Activated T-helper 2 cell treated with anti-CD3 and anti-CD28 coated beads, Interferon-gamma antibody, Interleukin-2, Interleukin-4, amounts not matched to agents 10 μg/mL and 5 μg/mL and 100 μg/mL, durations not matched to agents 14 hours and 24 hours and 36 hours (primary cell): ENCODE measurements around the gene ADGRF1. TPM values are rescaled to one million over a fixed set of nuclear protein-coding genes. Genes with fewer than 3 reads are reported as not detected.
"Not testable (repeated sequence)": the region's sequence is repeated elsewhere in the genome, so short reads cannot be mapped to it uniquely, and the experiment has no call there.

Experiments
- DNase-seq: peaks from one replicate; pipeline ENCODE4 v3.0.0; 2021; ENCODE audit warnings: low spot score
- H3K27ac Mint-ChIP-seq: one replicate; pipeline ENCODE4 v1.8.0; 2021; ENCODE audit warnings: mixed read lengths
- H3K27me3 Mint-ChIP-seq: one replicate; pipeline ENCODE4 v1.8.0; 2021; ENCODE audit warnings: low read depth, mixed read lengths
- H3K36me3 Mint-ChIP-seq: one replicate; pipeline ENCODE4 v1.8.0; 2021; ENCODE audit warnings: low read depth, mixed read lengths
- H3K4me1 Mint-ChIP-seq: one replicate; pipeline ENCODE4 v1.8.0; 2021; ENCODE audit warnings: low read depth, mixed read lengths
- H3K4me3 Mint-ChIP-seq: one replicate; pipeline ENCODE4 v1.8.0; 2021; ENCODE audit warnings: low read depth, mild to moderate bottlenecking, moderate library complexity, mixed read lengths
- H3K9me3 Mint-ChIP-seq: one replicate; pipeline ENCODE4 v1.8.0; 2021; ENCODE audit warnings: mixed read lengths
- intact Hi-C: fragments of 100-400 bp; cut with micrococcal nuclease; formaldehyde crosslinking; loops from one replicate; pipeline ENCODE4 v1.15.1; 2023
- total RNA-seq: library from RNA; stranded (reverse); gene quantifications from 2 replicates; pipeline ENCODE4 v1.2.3, GENCODE V29; 2022

ADGRF1 gene
- total RNA-seq, 1 donor from 2014 or later, result not detected

GRCh38 chr6:47054302-47054701 is 12.2 kb upstream of the ADGRF1 start:
- H3K36me3 Mint-ChIP-seq, H3K4me3 Mint-ChIP-seq, H3K27ac Mint-ChIP-seq, H3K27me3 Mint-ChIP-seq, DNase-seq, intact Hi-C loops, H3K9me3 Mint-ChIP-seq, H3K4me1 Mint-ChIP-seq: not testable (repeated sequence)

DNA sequence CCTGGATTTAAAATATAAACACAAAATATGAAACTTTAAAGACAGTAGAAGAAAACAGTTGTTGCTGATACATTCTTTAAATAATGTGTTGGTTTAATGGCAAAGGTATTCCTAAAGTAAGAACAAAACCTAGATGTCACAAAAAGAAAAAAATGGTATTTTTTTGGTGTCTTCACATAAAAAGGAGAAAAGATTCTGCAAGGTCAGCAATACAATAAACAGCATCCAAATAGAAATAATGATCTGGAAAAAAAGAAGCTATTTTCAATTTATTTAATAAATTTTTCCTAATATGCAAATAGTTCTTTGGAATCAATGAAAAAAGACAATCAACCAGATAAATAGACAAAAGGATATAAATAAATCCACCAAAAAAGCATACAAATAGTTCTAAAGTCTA is 6.5 kb upstream of the ADGRF1 start:
- no peaks in the 10 kb centered on the region for H3K36me3 Mint-ChIP-seq
- intact Hi-C loops, result loop anchor here (5.0 kb wide), 1 partner anchor 626 kb away; no protein-coding TSS in a partner anchor
- H3K27ac Mint-ChIP-seq, result no peak overlapping the region
- peaks cover 2% of the 10 kb centered on the region for H3K4me1 Mint-ChIP-seq
- no peaks in the 10 kb centered on the region for H3K9me3 Mint-ChIP-seq
- H3K27me3 Mint-ChIP-seq, result no peaks in the 10 kb centered on the region
- no peak overlapping the region for H3K4me3 Mint-ChIP-seq
- no peak for DNase-seq

DNA sequence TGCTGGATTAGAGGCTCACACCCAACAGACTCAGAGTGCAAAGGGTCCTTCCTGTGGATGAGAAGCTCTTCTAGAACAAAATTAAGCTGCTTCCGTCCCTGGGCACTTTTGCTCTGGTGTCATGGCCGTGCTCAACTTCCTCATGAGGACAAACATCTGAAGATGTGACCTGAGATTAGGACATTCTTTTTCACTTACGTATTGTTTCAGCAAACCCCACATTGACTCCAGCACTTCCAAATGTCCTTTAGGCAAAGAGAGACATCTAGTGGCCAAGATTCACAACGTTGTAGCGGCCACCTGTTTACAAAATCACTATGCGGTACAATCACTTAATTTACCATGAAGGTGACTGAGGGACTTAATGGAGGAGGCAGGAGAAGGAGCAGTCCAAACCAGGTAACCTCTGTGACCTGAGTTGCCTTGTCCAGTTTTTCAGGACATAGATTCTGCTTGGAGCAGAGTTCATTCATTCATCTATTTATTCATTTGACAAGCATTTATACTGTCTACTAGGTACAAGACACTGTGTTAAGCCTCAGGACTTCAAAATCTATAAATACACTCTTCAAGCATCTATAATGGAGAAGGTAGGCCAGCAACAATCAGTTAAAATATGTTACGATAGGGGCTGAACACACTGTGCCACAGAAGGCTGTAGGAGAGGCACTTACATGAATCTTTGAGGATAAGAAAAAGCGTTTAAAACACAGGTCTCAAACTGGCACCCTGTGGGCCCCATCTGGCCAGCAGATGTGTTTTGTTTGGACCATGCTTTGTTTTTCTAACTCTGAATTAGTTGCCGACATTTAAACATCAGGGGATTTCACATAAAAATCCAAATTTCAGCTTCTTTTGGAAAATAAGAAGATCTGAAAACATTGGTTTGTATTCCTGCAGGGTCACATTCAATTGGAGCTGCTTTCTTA is 5.6 kb upstream of the ADGRF1 start:
- Mint-ChIP-seq H3K4me1 (peaks cover 2% of the 10 kb centered on the region), H3K27ac (no peak overlapping the region), H3K9me3 (no peaks in the 10 kb centered on the region), H3K36me3 (no peaks in the 10 kb centered on the region), H3K4me3 (no peak overlapping the region), H3K27me3 (no peaks in the 10 kb centered on the region)
- intact Hi-C loops, result loop anchor here (1.0 to 5.0 kb wide), 2 partner anchors 198 to 625 kb away; no protein-coding TSS in a partner anchor
- DNase-seq, result peak; percentile 12

DNA sequence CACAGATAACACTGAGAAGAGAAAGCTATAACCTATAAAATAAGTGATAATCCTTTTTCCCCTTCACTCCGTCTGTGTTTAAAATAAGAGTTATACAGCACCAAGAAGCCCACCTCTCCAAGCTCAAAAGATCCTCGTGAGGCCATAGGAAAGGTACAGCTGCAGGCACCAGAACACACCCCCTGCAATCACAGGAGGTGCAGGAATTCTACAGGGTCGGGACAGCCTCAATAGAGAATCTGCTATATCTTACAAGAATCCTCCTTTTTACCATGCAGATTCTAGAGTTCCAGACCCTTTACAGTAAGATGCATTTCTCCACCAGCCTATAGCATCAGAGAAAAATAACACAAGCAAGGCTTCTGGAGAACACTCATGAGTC is 5.0 kb upstream of the ADGRF1 start:
- Mint-ChIP-seq H3K4me1 (peaks cover 2% of the 10 kb centered on the region), H3K9me3 (no peaks in the 10 kb centered on the region), H3K4me3 (no peak overlapping the region), H3K27me3 (no peaks in the 10 kb centered on the region), H3K27ac (no peak overlapping the region), H3K36me3 (no peaks in the 10 kb centered on the region)
- intact Hi-C loops, result loop anchor here (1.0 to 5.0 kb wide), 2 partner anchors 198 to 625 kb away; no protein-coding TSS in a partner anchor
- no peak for DNase-seq

DNA sequence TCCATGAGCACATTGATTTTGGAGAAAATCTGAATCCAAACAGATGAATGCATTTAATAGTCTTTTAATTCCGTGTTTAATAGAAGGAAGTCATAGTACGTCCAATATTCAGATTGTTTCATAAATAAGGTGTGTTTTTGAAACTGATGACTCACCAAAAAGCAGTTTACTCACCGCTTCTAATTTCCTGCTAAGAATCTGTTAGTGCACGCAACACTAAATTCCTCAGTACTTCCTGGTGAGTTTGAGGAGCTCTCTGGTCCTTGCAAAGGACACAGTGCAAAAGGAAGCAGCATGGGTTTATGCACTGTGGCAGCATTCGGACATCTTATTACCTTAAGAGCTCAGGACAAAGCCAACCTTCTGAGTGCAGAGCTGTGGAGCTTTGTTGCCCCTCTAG is 2.3 kb upstream of the ADGRF1 start:
- no peaks in the 10 kb centered on the region for H3K9me3 Mint-ChIP-seq
- DNase-seq, result no peak
- intact Hi-C loops, result no loop called here
- H3K4me3 Mint-ChIP-seq, result no peak overlapping the region
- H3K27ac Mint-ChIP-seq, result no peak overlapping the region
- H3K27me3 Mint-ChIP-seq, result no peaks in the 10 kb centered on the region
- peaks cover 2% of the 10 kb centered on the region for H3K4me1 Mint-ChIP-seq
- H3K36me3 Mint-ChIP-seq, result no peaks in the 10 kb centered on the region

- Mint-ChIP-seq H3K36me3 (no peaks in the 10 kb centered on the region), H3K9me3 (no peaks in the 10 kb centered on the region), H3K27ac (no peak overlapping the region), H3K4me1 (peaks cover 2% of the 10 kb centered on the region), H3K27me3 (no peaks in the 10 kb centered on the region), H3K4me3 (no peak overlapping the region)
- no peak for DNase-seq
- intact Hi-C loops, result no loop called here
These were observed 1.2 kb upstream of the ADGRF1 start for GRCh38 chr6:47043286-47043685.

DNA sequence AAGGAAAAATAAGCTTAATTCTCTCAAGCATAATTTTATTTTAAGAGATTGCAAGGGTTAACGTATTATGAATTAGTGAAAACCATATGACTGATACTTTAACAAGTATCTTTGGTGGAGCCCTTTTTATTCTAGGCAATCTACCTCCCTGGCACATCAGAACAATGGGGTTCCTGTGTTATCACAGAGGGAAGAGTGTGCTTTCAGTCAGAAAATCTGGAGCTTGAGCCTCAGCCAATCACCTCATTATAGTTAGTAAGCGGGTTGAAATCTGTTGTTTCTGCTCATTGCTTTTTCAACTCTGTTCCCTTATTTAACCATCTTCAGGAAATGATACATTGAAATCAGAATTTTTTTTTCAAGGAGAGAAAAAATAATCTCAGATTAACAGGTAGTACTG is 391 bp downstream of the ADGRF1 start:
- Mint-ChIP-seq H3K4me1 (no peaks in the 10 kb centered on the region), H3K9me3 (no peaks in the 10 kb centered on the region), H3K4me3 (no peak overlapping the region), H3K36me3 (no peaks in the 10 kb centered on the region), H3K27ac (no peak overlapping the region), H3K27me3 (no peaks in the 10 kb centered on the region)
- intact Hi-C loops, result no loop called here
- no peak for DNase-seq

- H3K9me3 Mint-ChIP-seq, result no peaks in the 10 kb centered on the region
- intact Hi-C loops, result no loop called here
- H3K36me3 Mint-ChIP-seq, result no peaks in the 10 kb centered on the region
- H3K4me3 Mint-ChIP-seq, result no peak overlapping the region
- H3K27ac Mint-ChIP-seq, result no peak overlapping the region
- DNase-seq, result no peak
- peaks cover 4% of the 10 kb centered on the region for H3K27me3 Mint-ChIP-seq
- no peaks in the 10 kb centered on the region for H3K4me1 Mint-ChIP-seq
These were observed 7.2 kb downstream of the ADGRF1 start for GRCh38 chr6:47034926-47035325.

DNA sequence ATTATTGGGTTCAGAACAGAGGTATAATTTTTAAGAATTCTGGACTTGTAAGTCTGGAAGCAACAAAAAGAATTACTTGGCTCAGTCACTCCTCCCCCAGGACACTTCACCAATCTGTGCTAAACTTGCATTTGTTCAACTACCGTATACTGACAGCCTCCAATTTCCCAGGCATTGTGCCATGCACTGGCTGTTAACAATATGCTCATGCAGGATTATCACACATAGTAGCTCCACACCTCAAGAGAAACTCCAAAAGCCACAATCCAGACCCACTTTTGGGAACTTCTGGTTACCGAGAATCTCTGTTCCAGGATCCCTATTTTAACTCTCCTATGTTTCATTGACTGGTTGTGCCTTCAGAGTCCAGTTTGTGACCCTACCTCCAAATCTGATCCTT is 7.7 kb downstream of the ADGRF1 start:
- Mint-ChIP-seq H3K9me3 (no peaks in the 10 kb centered on the region), H3K4me1 (no peaks in the 10 kb centered on the region), H3K4me3 (no peak overlapping the region), H3K27ac (no peak overlapping the region), H3K27me3 (peaks cover 4% of the 10 kb centered on the region), H3K36me3 (no peaks in the 10 kb centered on the region)
- DNase-seq, result no peak
- intact Hi-C loops, result no loop called here

DNA sequence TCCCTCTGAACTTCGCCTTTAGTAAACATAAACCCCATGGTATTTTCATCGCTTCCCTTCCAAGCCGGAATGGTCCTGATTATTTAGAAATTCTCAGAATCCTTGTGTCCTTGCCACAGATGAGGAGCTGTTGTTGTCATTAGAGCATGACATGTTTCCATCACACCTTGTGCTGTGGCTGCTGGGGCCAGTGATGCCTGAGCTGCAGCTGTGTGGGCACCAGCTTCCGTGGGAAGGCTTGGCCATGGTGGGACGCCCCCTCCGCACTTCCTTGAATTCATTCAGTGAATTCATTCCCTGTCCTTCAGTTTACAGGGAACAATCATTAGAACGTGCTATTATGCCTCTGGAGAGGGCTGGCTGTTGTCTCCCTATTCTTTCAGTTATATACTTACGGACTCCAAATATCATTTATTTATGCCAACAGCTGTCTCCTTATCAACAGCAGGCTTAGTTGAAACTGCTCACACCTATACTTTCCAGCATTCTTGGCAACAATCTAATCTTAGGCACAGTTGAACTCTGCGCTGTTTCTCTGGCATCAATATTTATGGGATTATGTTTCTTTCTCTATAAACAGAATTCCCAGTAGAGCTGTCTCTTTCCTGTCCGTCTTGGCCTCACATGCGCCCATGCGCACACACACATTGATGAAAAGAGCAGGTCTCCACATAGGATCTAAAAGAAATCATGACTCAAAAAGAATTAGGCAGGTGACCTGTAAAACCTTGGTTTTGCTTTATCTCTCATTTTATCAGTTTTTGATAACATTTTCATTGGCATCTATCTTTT is 9.0 kb downstream of the ADGRF1 start:
- no peaks in the 10 kb centered on the region for H3K36me3 Mint-ChIP-seq
- H3K27ac Mint-ChIP-seq, result no peak overlapping the region
- no peak overlapping the region for H3K4me3 Mint-ChIP-seq
- H3K27me3 Mint-ChIP-seq, result peaks cover 4% of the 10 kb centered on the region
- no peaks in the 10 kb centered on the region for H3K4me1 Mint-ChIP-seq
- no peaks in the 10 kb centered on the region for H3K9me3 Mint-ChIP-seq
- DNase-seq, result no peak
- intact Hi-C loops, result no loop called here

DNA sequence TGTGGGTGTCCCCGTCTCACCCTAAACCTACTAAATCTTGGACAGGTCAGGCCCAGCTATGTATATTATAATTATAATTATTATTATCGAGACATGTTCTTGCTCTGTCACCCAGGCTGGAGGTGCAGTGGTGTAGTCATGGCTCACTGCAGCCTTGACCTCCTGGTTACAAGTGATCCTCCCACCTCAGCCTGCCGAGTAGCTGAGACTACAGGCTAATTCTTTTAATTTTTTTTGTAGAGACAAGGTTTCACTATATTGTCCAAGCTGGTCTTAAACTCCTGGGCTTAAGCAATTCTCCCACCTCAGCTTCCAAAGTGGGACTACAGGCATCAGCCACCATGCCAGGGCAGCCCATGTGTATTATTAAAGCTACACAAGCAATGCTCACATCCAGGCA is 10.5 kb downstream of the ADGRF1 start:
- no peak overlapping the region for H3K27ac Mint-ChIP-seq
- no peaks in the 10 kb centered on the region for H3K9me3 Mint-ChIP-seq
- no peak for DNase-seq
- H3K27me3 Mint-ChIP-seq, result peaks cover 4% of the 10 kb centered on the region
- H3K36me3 Mint-ChIP-seq, result no peaks in the 10 kb centered on the region
- no peaks in the 10 kb centered on the region for H3K4me1 Mint-ChIP-seq
- intact Hi-C loops, result no loop called here
- no peak overlapping the region for H3K4me3 Mint-ChIP-seq

DNA sequence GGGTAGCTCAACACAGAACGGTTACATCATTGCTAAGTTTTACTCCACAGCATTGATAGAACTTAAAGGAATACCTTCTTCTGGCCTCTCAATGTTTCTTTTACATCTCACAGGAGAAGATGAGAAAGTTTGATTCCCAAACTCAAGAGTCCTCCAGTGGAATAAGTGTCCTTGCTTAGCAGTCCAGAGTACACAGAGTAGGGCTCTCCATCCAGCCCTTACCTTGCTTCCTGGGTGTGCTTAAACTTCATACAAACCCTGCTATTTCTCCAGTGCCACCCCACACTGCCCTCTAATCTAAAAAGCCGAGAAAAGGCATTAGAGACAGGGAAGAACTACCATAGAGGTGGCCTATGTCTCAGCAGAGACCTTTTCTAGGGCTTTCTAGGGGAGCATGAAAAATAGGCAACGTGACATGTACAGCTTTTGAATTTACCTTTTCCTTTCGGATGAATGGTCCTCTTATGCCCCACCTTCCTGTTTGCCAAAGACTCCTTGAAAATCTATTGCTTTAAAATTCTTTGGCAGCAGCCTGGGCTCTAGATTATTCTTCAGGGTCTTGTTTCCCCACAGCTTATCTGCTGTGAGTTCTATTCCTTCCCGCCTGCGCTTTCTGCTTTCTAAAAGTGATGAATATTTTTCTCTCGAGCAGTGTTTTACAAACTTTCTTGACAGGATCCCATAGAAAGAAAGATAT is 12.1 kb downstream of the ADGRF1 start:
- no peak for DNase-seq
- no peaks in the 10 kb centered on the region for H3K9me3 Mint-ChIP-seq
- H3K4me3 Mint-ChIP-seq, result no peak overlapping the region
- H3K4me1 Mint-ChIP-seq, result no peaks in the 10 kb centered on the region
- intact Hi-C loops, result no loop called here
- peaks cover 2% of the 10 kb centered on the region for H3K27me3 Mint-ChIP-seq
- no peaks in the 10 kb centered on the region for H3K36me3 Mint-ChIP-seq
- no peak overlapping the region for H3K27ac Mint-ChIP-seq
